OCI-M1 (cell line): ENCODE results near the gene FSTL3.

ENCODE experiments used
- DNase-seq: peaks from one replicate; lab custom pipeline; 2025; lab: John Stamatoyannopoulos, UW

Gene FSTL3

DNA sequence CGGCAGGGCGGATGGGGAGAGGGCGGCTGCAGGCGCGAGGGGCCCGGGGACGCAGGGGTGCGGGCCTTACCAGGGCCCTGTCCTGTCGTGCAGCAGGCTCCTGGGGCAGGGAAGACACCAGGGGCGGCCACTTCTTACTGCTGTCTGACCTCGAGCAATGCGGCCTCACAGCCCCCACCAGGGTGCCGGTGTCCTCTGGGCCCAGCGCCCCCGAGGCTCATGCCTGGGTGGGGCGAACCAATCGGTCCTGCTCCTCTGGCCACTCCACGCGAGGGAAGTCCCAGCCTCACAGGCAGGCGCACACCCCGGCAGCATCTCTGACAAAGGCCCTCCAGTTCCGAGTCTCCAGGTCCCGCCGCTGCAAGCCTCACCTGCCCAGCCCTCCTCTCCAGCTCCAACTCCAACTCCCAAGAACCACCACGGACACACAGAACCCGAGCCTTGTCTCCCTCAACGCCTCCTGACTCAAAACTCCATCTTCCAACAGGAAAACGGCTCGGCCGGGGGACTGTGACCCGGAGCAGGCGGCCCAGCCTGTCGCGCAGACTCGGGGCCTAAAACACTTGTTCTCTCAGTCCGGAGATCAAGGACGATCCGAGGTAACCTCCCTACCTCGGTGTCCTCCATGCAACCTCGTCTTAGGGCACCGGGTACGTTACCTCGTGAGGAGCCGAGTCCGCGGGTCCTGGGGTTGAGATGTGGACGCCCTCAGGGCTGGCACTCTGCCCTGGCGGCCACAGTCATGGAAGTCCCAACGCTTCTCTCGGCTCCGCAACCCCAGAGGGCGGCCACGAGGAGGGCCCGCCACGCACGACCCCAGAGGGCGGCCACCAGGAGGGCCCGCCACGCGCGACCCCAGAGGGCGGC lies 30.0 kb upstream of the FSTL3 start:
- no peak for DNase-seq

DNA sequence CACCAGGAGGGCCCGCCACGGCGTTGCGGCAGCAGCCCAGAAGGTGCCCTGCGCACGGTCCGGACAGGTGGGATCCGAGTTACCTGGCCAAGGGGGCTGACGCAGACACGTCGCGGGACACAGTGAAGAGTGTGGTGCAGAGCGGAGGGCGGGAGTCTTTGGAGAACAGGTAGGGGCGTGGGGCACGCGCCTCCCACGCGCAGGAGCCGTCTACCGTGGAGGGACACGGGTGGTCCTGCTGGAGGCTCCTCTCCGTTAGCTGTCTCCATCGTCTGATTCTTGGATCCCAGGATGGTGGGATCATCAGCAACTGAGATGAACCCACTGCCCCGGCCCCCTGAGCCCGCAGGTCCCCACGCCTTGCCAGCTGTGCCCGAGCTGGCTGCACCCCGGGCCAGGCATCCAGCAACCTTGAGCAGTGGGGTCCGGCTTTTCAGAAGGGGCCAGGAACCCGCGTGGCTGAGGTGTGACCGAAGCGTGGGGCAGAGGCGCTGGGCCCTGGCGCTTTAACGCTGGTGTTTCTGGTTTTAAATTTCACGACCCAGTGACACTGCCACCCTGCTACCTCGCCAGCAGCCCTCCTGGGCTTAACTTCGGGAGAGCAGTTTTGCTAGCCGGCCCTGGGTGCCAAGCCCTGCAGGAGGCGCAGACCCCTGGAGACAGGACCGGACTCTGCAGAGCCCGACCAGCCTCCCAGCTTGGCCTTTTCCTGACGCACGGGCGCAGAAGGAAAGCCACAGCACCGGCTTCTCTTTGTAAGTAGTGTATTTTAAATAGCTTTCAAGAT lies 29.2 kb upstream of the FSTL3 start:
- no peak for DNase-seq

DNA sequence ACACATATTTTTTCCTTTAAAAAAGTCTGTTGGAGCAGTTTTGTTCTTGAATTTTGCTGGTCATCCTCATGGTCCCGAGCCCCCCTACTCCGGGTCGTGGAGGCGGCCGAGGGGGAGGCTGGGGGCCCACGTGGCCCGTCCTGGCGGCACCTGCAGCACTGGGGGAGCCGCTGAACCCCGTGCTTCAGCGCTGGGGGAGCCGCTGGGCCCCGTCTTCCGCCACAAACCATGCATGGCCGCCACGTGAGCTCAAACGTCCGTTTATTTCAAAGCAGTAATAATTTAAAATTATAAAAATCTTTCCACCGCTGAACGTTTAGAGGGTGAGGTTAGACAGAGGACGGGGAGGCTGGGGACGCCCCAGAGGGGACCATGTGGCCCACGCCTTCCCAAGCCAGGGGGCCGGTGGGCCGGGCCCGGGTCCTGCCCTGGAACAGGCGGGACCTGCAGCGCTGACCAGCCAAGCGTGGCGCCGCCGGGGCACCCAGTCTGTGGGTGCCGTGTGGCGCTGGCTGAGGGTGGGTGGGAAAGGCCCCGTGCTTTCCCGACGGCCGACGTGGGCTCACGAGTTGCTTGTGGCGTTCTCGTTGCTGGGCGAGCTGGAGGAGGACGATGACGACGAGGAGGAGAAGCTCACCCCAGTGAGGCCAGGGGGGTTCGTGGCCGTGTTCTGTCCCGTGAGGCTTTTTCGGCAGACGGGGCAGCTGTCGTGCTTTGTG lies 28.5 kb upstream of the FSTL3 start:
- DNase-seq: no peak

DNA sequence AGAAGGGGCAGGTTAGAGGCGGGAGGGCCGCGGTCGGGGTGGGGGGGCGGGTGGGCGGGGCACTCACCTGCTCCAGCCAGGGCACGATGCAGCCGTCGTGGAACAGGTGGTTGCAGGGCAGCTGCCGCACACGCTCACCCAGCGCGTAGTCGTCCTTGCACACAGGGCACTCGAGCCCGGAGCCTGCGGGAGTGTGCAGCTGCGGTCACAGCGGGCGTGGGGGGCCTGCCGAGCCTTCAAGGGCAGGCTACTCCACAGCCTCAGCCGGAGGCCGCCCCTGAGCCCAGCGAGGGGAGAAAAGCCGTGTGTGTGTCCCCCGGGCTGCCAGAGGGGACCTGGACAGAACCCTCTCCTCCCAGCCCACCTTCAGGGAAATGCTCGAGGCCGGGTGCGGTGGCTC lies 27.9 kb upstream of the FSTL3 start:
- DNase-seq: no peak

DNA sequence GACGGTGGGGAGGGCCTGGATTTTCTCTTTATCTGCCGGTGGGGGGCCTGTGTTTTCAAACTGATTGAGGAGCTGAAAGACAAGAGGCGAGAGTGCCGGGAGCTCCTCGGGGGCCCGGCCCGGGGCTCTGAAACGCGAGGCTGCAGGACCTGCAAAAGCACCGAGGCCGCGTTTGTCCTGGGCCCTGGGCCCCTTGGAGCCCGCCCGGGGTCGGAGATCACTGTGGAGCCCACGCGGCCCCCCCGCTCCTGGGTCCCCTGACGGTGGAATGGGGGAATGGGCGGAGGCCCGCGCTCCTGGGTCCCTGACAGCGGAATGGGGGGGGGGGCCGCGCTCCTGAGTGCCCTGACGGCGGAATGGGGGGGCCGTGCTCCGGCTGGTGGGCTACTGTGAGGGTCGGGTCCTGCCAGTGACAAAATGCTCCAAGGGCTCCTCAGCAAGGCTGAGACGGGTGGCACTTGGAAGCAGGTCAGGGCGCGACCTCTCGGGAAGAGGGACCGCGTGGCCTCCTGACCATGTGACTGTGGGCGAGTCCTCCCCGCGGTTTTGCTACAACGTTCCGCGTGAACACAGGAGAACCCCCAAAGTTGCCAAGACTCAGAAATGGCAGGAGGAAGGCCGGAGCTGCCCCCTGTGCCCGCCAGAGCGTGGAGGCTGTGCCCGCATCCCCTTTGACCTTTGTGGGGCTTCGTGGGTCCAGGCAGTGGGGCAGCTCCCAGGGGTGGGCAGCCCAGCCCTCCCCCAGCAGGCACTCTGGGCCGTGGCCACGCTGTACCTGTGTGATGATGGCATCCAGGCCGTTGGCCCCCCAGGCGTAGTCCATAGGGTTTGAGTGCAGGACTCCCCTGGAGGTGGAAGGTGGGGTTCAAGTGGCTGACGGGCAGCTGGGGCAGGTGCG lies 27.0 kb upstream of the FSTL3 start:
- no peak for DNase-seq

DNA sequence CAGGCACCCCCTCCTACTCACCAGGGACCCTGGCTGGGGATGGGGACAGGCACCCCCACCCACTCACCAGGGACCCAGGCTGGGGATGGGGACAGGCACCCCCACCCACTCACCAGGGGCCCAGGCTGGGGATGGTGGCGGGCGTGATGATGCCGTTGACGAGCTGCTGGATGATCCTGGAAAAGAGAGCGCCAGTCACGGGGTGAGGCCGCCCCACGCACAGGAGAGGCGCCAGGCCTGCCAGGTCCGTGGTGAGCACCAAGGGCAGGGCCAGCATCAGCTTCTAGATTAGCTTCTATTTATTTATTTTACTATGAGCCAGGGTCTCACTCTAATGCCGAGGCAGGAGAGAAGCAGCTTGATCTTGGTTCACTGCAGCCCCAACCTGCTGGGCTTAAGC lies 26.1 kb upstream of the FSTL3 start:
- no peak for DNase-seq

DNA sequence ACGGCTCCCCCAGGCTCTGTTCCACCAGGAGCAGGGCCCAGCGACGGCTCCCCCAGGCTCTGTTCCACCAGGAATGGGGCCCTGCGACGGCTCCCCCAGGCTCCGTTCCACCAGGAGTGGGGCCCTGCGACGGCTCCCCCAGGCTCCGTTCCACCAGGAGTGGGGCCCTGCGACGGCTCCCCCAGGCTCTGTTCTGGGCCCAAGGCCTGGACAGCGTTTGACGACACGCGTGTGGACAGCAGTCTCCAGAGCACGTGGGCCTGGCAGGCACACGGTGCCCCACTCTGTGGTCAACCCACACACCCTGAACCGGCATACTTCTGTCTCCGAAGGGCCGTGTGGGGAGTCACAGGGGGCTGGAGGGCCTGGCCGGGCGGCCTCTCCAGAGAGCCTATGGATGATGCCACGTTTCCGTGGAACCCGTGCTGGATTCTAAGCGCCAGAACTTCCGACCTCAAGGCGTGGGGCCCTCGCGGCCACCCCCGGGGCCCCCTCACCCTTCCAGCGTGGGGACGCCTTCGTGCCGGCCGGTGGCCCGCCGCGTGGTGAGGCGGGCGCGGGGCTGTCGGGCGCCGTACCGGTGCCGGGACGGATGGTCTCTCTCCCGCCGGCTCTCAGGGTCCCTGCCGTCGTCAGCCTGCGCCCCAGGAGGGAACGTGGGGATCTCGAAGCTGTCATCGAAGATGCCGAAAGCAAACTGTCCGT lies 24.9 kb upstream of the FSTL3 start:
- DNase-seq: no peak

DNA sequence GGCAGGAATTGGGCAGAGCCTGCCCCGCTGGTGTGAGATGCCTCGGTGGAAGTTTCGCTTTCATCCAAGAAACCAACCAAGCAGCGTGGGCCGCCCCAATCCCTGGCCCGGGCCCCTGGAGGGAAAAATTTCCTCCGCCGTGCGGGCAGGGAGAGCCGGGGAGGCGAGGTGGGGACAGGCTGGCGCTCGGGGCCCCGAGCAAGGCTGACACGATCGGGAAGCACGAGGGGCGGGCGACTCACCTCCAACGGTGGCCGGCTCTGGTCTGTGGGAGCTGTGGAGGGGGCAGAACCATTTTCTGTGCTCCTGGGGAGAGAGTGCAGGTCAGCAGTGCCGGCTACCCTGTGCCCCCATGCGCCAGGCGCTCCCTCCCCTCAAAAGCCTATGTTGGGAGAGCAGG lies 24.2 kb upstream of the FSTL3 start:
- DNase-seq: no peak

DNA sequence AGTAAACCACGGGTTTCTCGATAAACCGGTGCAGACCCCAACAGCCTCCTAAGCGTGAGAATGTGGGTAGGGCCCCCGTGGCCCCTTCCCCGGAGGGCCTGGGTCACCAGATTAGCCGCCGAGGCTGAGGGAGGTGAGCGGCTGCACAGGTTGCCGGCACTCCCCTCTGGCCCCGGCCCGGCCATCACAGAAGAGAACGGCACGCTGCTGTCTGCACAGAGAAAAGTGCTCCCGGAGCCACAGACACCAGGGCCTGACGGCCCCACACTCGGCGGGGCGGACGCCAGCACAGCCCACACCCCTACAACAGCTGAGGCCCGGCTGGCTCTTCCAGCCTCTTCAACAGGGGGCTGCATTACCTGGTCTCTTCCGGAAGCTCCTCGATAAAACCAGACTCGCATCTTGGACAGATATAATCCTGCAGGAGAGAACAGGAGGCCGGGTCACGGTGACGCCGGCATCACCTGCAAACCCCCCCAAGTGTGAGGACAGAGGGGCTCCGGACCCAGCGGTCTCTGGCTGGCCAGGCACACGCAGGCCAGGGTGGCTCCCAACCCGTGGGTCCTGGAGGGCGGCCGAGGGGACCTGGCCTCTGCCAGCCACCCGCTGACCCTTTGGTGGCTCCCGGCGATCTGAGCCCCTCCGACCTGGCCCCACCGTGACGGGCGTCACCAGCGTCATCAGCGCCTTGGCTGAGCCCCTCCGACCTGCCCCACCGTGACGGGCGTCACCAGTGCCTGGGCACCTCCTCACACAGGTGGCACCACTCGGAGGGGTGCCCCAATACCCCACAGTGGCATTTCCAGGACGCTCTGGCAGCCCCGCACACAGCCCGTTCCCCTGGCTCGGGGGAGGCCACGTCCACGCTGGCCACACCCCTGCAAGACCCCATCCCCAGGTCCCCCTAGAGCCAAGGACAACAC lies 23.5 kb upstream of the FSTL3 start:
- no peak for DNase-seq

DNA sequence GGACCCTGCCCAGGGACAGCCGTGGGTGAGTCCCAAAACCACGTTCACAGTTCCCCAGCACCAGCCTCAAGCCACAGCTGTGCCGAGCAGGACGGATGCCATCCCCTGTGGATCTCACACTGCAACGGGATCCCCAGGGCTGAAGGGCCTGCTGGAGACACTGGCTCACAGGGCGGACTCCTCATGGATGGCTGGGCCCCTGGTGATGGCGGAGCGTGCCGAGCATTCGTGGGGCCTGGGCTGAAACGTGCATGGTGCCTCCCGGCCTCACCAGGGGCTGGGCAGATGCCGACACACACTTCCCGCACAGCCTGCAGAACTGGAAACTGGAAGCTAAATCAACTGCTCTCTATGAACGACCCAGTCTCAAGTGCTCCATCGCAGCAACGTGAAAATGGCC lies 22.8 kb upstream of the FSTL3 start:
- DNase-seq: no peak

DNA sequence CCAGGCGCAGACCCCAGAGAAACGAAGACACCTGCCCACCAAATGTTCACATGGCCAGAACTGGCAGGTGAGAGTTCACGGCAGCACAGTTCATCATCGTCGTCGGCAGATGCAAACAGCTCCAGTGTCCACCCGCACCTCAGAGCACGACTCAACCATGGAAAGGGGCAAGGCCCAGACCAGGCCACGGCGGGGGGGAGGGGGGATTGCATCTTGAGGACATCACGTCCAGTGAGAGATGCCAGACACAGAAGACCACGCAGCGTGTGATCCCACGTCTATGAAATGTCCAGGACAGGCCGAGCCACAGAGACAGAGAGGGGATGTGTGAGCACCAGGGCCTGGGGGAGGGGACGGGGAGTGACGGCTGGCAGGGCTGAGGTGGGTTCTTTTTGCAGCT lies 20.5 kb upstream of the FSTL3 start:
- DNase-seq: no peak

DNA sequence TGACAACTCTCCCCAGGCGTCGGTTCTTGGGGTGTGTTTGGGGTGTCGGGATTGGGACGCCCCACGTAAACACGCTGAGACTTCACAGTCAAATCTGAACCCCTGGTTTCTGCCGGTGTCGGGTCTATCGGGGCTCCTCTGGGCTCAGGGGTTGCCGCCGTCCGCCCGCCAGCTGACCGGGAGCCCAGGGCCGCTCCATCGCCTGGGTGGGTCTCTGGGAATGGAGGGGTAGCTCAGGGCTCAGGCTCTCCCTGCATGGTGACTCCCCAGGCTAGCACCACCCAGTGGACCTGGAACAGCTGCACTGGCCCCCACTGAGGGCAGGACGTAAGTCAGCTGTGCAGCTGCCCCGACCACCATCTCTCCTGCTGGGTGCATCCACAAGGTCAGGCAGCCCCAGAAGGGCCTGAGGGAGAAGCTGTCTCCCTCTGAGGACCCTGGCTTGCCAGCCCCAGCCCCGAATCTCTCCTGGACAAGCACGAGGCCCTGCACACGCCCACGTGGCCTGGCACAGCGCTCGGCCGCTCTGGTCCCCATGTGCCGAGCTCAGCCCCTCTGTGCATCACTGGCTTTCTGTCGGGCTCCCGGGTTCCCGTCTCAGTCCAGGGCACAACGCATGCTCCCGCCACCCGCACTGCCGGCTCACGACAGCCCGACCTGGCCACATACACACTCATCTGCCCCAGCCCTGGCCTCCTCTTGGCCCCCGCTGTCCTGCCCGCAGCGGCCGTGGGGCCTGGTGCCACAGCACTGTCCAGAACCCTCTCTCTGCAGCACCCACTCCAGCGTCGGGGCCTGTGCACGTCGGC lies 19.2 kb upstream of the FSTL3 start:
- DNase-seq: no peak

DNA sequence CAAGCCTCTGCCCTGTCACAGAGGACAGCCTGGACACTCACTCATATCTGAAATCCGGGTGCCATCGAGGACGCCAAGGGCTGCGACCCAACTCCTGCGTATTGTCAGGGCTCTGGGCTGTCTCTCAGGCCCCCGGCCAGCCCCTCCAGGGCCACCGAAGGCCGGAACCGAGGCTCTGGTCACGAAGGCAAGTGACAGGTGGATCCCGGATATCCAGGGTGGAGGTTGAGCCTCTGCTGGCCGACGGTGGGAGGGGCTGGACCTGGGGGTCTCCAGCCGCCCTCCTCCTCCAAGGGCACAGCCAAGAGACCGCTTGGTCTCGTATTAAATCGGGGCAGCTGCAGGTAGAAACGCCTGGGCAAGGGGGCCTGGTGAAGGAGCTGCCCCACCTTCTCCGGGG lies 18.6 kb upstream of the FSTL3 start:
- DNase-seq: no peak

DNA sequence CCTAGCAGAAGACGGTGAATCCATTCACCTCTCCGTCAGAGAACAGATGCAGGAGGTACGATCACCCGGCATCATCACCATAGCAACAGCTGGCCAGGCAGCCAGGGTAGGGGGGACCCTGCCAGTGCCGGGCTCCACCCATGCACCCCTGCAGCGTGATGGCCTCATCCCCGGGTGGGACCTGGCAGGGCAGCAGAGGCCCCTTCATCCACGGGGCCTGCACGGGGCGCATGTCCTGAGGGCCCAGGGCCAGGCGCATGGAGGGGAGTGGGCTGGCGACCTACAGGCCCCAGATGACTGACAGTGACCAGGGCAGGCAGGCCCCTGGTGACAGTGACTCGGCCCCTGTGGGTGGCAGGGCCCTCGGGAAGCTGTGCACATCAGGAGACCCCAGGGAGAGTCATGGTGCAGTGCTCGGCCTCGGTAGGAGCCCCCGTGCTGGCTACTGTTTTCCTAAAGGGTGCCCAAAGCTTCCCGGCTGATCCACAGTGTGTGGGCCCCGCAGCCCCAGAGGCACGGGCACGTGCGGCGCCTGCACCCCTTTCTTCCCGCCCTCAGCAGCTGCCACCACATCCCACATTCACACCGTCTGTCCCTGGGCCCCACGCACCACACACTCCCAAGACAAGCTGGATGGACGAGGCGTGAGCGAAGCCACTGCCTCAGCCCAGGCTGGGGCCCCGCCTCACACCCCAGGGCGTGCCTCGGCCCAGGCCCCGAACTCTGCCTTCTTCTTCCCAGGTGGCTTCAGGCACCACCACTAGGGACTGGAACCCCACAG lies 17.9 kb upstream of the FSTL3 start:
- no peak for DNase-seq

DNA sequence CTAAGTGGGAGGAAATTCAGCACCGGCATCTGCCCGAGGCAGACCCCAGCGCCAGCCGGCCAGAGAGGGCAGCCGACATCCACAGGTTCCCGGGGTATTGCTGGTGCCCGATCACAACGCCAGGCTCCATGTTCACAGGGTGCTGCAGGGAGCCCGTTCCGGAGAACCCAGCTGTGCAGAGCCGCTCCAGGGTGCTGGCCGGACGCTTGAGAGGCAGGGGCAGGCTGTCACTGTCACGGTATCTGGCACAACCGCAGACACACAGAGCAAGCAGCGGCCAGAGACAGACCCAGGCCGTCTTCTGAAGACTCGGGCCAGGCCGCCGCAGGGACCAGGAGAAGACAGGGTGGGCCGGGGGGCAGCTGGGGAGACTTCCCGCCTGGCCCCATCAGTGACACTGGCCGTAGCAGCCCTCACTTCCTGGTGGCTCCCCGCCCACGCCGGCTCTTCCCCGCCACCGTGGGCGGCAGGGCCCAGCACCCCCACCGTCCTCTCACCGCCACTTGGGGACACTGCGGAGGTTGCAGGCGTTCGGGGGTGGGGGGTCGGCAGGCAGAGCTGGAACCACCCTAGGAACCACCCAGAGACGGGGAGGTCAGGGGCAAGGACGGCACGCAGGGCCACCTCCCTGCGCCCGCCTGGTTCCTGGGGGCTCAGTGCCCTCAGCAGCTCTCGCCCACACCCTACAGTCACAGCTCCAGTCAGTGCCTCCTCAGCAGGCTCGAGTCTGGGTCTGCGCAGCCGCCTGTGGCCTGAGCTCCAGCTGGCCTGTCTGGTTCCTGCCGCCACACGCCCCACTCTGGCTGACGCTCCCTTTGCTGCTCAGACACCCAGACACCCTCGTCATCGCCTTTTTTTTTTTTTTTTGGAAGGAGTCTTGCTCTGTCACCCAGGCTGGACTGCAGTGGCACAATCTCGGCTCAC lies 17.0 kb upstream of the FSTL3 start:
- DNase-seq: no peak

DNA sequence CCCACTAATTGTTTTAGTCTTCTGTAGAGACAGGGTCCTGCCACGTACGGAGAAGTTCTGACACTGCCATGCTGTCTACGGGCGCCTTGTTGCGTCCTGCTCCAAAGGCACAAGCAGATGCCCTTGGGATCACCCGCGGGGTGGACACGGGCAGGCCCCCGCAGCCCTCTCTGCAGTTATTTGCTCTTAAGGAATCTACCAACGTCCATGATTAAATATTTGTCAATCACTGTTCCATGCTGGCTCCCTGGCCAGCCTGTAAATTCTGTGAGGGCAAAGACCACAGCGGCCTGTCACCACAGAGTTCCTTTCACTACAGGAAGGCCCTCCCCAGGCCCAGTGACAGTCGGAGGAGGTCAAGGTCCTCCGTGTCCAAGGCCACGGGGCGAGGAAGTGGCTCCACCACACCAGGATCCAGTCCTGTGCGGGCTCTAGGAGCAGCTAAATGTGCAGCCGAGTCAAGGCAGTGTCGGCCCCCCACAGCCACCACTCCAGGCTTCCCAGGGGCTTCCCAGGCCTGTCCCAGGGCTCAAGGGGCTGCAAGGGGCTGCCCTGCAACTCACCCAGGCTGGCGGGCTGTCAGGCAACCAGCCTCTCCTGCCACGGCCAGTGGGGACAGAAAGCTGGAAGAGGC lies 15.3 kb upstream of the FSTL3 start:
- no peak for DNase-seq
